Epithelial cell of proximal tubule (primary cell): ENCODE measurements around the gene DDIAS. TPM values are rescaled to one million over a fixed set of nuclear protein-coding genes. Genes with fewer than 3 reads are reported as not detected.

ENCODE experiments used
- DNase-seq: peaks from one replicate; pipeline ENCODE4 v3.0.0-alpha.2; 2011; ENCODE audit warnings: low read depth
- H3K4me3 ChIP-seq: 2 replicates; pipeline ENCODE4 v1.5.1; 2011; ENCODE audit warnings: low read depth, mild to moderate bottlenecking, low read length
- total RNA-seq: library from RNA; depleted of rRNA; stranded (reverse); fragments of >200 nt; gene quantifications from 2 replicates; pipeline ENCODE4 v1.2.3, GENCODE V29; 2015
- TF ChIP-seq, protein P1 (sequence below): conservative IDR thresholded peaks from 2 replicates; pipeline ENCODE4 v1.5.1; 2012; ENCODE audit warnings: low read depth, mild to moderate bottlenecking, low read length

Gene DDIAS
- total RNA-seq, 1 donor from 2014 or later: 7.1 TPM

DNA sequence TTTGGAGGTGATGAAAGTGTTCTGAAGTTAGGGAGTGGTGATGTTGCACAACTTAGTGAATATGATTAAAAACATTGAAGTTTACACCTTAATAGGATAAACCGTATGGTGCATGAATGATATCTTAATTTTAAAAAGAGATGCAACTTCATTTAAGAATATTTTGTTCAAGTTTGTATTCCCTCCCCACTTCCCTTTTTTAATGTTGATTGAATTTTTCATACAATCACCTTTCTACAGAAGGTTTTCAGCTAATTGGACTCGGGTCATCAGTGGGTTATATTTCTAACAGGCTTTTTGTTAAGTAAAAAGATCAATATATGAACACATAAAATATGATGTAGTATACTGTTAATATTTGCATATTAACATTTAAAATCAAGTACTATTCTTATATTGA lies 72.6 kb downstream of the DDIAS start:
- DNase-seq: no peak
- no peak overlapping the region for H3K4me3 ChIP-seq
- TF ChIP-seq, protein P1, sequence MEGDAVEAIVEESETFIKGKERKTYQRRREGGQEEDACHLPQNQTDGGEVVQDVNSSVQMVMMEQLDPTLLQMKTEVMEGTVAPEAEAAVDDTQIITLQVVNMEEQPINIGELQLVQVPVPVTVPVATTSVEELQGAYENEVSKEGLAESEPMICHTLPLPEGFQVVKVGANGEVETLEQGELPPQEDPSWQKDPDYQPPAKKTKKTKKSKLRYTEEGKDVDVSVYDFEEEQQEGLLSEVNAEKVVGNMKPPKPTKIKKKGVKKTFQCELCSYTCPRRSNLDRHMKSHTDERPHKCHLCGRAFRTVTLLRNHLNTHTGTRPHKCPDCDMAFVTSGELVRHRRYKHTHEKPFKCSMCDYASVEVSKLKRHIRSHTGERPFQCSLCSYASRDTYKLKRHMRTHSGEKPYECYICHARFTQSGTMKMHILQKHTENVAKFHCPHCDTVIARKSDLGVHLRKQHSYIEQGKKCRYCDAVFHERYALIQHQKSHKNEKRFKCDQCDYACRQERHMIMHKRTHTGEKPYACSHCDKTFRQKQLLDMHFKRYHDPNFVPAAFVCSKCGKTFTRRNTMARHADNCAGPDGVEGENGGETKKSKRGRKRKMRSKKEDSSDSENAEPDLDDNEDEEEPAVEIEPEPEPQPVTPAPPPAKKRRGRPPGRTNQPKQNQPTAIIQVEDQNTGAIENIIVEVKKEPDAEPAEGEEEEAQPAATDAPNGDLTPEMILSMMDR: no peak

DNA sequence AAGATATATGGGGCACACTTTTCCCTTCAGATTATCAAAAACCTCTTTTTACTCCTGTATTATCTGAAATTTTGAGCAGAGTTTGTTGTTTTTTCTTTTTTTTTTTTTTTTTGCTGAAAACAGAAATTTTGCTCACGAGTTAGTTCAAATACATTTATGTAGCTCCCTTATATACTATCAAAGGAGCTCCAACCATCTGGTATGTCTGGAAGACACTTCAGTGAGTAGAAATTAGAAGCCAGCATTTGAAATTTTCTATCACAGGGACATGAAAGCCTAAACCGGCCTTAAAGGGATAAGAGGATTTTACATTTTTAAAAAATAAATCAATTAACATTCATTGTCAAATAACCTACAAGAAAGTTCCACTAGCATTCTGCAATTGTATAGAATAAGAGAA lies 73.3 kb downstream of the DDIAS start:
- TF ChIP-seq, protein P1: no peak
- DNase-seq: no peak
- no peak overlapping the region for H3K4me3 ChIP-seq

DNA sequence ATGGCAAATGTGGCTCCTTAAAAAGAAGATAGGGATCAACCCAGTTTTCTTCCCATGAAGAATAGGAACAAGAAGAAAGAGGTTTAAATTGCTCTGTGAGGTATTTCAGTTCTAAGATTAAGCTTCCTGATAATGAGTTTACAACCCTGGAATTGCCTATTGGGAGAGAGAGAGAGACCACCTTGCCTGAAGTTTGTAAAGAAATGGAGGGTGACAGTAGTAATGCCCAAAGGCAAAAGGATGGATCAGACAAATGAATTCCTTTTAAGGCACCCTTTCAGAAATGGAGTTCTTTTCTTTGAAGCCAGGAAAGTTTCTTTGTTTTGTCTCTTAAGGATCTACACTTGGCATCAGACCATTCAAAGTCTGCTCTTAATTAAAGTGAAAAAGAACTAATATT lies 74.3 kb downstream of the DDIAS start:
- TF ChIP-seq, protein P1: no peak
- no peak overlapping the region for H3K4me3 ChIP-seq
- no peak for DNase-seq

DNA sequence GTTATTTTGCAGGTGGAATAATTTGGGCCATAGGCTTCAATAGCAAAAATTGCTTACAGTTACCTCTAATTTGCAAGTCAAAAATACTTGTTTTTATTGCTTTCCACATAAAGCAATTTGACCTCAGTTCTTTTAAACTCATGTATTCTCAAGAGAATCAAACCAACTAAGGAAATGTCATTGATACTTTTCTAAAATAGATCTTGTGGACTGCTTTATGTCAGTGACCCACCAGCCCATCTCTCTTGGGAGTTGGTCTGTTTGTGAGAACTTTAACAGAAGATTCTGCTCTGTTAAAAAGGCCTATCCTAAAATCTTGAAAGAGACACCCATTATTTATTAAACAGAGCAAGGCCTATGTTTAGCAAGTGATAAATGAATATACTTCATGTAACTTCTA lies 75.2 kb downstream of the DDIAS start:
- no peak for DNase-seq
- TF ChIP-seq, protein P1: no peak
- no peak overlapping the region for H3K4me3 ChIP-seq

DNA sequence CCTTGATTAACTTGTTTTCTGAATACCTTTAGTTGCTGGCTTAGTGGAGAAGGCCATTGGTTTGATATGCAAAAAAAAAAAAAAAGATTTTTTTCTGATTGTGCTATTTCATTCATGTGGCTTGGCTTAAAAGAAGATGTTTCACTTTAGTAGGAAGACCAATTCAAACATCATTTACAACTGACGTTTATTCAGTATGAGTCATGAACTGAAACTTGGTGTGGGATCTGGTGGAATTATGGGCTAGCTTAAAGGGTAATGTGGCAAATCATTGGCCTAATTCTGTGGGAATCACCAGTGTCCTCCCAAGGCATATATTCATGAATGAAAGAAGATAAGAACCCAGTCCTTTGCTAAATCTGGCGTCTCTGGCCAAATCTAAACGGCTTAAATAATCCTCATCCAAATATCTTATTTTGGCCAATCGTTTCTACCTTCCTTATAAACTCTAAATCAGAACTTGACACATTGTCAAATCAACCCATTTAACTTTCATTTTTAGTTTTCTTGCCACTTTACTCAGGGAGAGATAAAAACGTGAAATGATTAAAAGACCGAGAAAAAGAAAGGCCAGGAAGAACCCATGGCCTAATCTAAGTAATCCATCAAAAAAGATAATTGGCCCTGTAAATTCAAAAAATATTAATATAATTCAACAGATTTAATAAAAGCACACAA lies 77.0 kb downstream of the DDIAS start:
- no peak overlapping the region for H3K4me3 ChIP-seq
- DNase-seq: peak; percentile 59
- TF ChIP-seq, protein P1: no peak

DNA sequence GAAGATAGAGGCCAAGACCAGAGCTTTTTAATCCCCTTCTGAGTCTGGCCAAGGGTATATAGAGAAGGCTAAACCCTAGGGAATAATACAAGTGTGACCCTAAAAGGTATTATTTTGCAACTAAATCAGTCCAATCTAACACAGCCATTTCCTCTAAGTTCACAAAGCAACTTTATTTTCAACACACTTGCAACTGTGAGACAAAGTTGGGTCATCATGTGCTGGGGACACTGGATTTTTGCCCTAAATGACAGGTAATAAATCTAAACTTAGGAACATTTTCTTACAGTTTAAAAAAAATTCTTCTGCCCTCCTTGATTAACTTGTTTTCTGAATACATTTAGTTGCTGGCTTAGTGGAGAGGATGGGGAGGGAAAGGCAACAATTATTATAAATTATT lies 78.3 kb downstream of the DDIAS start:
- TF ChIP-seq, protein P1: no peak
- no peak overlapping the region for H3K4me3 ChIP-seq
- no peak for DNase-seq

DNA sequence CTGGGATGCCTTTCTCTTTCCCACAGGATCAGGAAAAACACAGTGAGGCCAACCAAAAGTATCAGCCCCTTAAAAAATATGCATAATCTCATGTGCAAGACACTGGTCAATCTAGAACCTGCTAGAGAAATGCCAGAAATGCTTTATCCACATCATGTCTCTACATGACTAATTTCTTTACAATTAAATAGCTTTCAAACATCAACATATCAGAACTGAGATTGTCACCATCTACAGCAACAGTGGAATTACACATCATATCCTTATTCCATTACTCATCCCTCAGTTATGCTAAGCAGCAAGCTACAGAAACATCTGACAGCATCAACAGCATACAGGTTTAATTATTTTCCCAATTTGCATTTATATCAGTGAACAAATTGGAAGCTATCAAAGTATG lies 78.8 kb downstream of the DDIAS start:
- TF ChIP-seq, protein P1: no peak
- no peak overlapping the region for H3K4me3 ChIP-seq
- peak; percentile 67 for DNase-seq
